Fibroblast of villous mesenchyme (primary cell): Measurements from ENCODE around the gene DBH. TPM values are rescaled to one million over a fixed set of nuclear protein-coding genes. Genes with fewer than 3 reads are reported as not detected.

Source experiments
- DNase-seq: peaks from one replicate; pipeline ENCODE4 v3.0.0-alpha.2; 2010; ENCODE audit warnings: low read depth
- H3K4me3 ChIP-seq: 2 replicates; pipeline ENCODE4 v1.5.1; 2011; ENCODE audit warnings: low read depth, mild to moderate bottlenecking, low read length
- CTCF ChIP-seq: IDR thresholded peaks from 2 replicates; pipeline ENCODE4 v1.5.1; 2012; ENCODE audit warnings: low read depth, mild to moderate bottlenecking, low read length; ENCODE audit not compliant: insufficient read depth
- total RNA-seq: library from RNA; depleted of rRNA; stranded (reverse); fragments of >200 nt; gene quantifications from 2 replicates; pipeline ENCODE4 v1.2.3, GENCODE V29; 2012

Gene DBH
- total RNA-seq, 1 donor: not detected

- H3K4me3 ChIP-seq: no peak overlapping the region
- DNase-seq: no peak
- TF ChIP-seq CTCF: no peak
Observed at GRCh38 chr9:133614056-133614455, 22.1 kb upstream of the DBH start.

GRCh38 chr9:133614678-133615077, 21.5 kb upstream of the DBH start:
- H3K4me3 ChIP-seq: no peak overlapping the region
- no peak for DNase-seq
- no peak for TF ChIP-seq CTCF

- DNase-seq: no peak
- no peak for TF ChIP-seq CTCF
- no peak overlapping the region for H3K4me3 ChIP-seq
Observed at GRCh38 chr9:133615186-133615585, 21.0 kb upstream of the DBH start.

- no peak for TF ChIP-seq CTCF
- no peak overlapping the region for H3K4me3 ChIP-seq
- DNase-seq: no peak
Observed at GRCh38 chr9:133615606-133616188, 20.5 kb upstream of the DBH start.

- TF ChIP-seq CTCF: no peak
- no peak overlapping the region for H3K4me3 ChIP-seq
- no peak for DNase-seq
Observed at GRCh38 chr9:133616643-133617405, 19.3 kb upstream of the DBH start.

GRCh38 chr9:133618726-133619125, 17.4 kb upstream of the DBH start:
- TF ChIP-seq CTCF: no peak
- H3K4me3 ChIP-seq: no peak overlapping the region
- no peak for DNase-seq
